K562 (cell line): Measurements from ENCODE around the gene CKLF. TPM values are rescaled to one million over a fixed set of nuclear protein-coding genes. Genes with fewer than 3 reads are reported as not detected.

Experiments
- CBX3 ChIP-seq, 2 experiments: IDR thresholded peaks; 1 replicate in 1 of 2; 2 replicates in 1 of 2; pipeline ENCODE4 v1.6.1; 2012; ENCODE audit warnings: inconsistent platforms in 2 of 2, low read length in 2 of 2, borderline replicate concordance in 1 of 2, control low read depth in 1 of 2
- DPF2 ChIP-seq: fragments of 450-650 bp; IDR thresholded peaks from 2 replicates; pipeline ENCODE4 v1.6.1; 2016
- ILK ChIP-seq: fragments of 450-650 bp; IDR thresholded peaks from 2 replicates; pipeline ENCODE4 v1.6.1; 2016; ENCODE audit warnings: missing genetic modification characterization, low read depth, mild to moderate bottlenecking, missing compliant biosample characterization, moderate library complexity, borderline replicate concordance
- IRF1 ChIP-seq: sonication (generic); formaldehyde crosslinking; IDR thresholded peaks from 2 replicates; pipeline ENCODE4 v1.8.0; 2022; ENCODE audit warnings: missing genetic modification reagents, mild to moderate bottlenecking, borderline replicate concordance
- KLF16 ChIP-seq: IDR thresholded peaks from 2 replicates; pipeline ENCODE4 v1.6.1; 2016; ENCODE audit warnings: antibody characterized with exemption
- MYNN ChIP-seq, 2 experiments: sonication (generic); formaldehyde crosslinking in 1 of 2; IDR thresholded peaks; 2 replicates each; pipeline versions ENCODE4 v1.5.0 to v1.6.1; 2016 to 2020; ENCODE audit warnings: antibody characterized with exemption in 1 of 2, missing genetic modification reagents in 1 of 2
- NFATC3 ChIP-seq: fragments of 450-650 bp; IDR thresholded peaks from 2 replicates; pipeline ENCODE4 v1.6.1; 2017; ENCODE audit warnings: mild to moderate bottlenecking
- NFE2L1 ChIP-seq: fragments of 450-650 bp; IDR thresholded peaks from 2 replicates; pipeline ENCODE4 v1.6.1; 2016; ENCODE audit warnings: missing genetic modification characterization, low read depth, mild to moderate bottlenecking, missing compliant biosample characterization, moderate library complexity, borderline replicate concordance
- NFXL1 ChIP-seq: fragments of 450-650 bp; formaldehyde crosslinking; IDR thresholded peaks from 2 replicates; pipeline ENCODE4 v1.4.0; 2021; ENCODE audit warnings: mild to moderate bottlenecking
- POU5F1 ChIP-seq: fragments of 150-350 bp; IDR thresholded peaks from 2 replicates; pipeline ENCODE4 v1.6.1; 2014; ENCODE audit warnings: borderline replicate concordance, low read length, low read depth, mild to moderate bottlenecking; ENCODE audit not compliant: partially characterized antibody
- PTTG1 ChIP-seq: fragments of 450-650 bp; IDR thresholded peaks from 2 replicates; pipeline ENCODE4 v1.6.1; 2016; ENCODE audit warnings: low read depth, mild to moderate bottlenecking, missing genetic modification characterization, missing compliant biosample characterization
- RBM39 ChIP-seq: fragments of 200-400 bp; formaldehyde crosslinking; optimal IDR thresholded peaks from 2 replicates; pipeline ENCODE3; 2018; ENCODE audit warnings: low read depth, low read length
- ZNF740 ChIP-seq, 3 experiments: fragments of 200-800 bp in 1 of 3; sonication (Bioruptor generic) in 1 of 3; sonication (generic) in 1 of 3; formaldehyde crosslinking in 1 of 3; IDR thresholded peaks; 2 replicates each; pipeline versions ENCODE4 v1.6.1 to v1.8.0; 2016 to 2022; ENCODE audit warnings: mild to moderate bottlenecking in 2 of 3, missing compliant biosample characterization in 2 of 3, missing genetic modification characterization in 2 of 3, missing genetic modification reagents in 1 of 3
- ZNF830 ChIP-seq: fragments of 250-450 bp; sonication (Bioruptor Pico); IDR thresholded peaks from 2 replicates; pipeline ENCODE4 v1.5.0; 2021; ENCODE audit warnings: mild to moderate bottlenecking
- polyA plus RNA-seq, 8 experiments: library from polyadenylated mRNA; depleted of rRNA in 4 of 8; stranded (reverse) in 5 of 8; unstranded in 3 of 8; fragments of >200 nt; fragmentation: Nextera tagmentation in 2 of 8; fragmentation: Illumina TruSeq in 1 of 8; extraction: Ambion mirVana in 2 of 8; extraction: Trizol in 1 of 8; gene quantifications; 2 replicates each; pipeline versions ENCODE4 v1.2.1 to v1.2.3, GENCODE V29; 2011 to 2014; ENCODE audit warnings: inconsistent platforms in 1 of 8, missing spikeins in 1 of 8
- total RNA-seq, 7 experiments: library from RNA; depleted of rRNA in 6 of 7; stranded (reverse); fragments of >200 nt in 6 of 7; fragmentation: Illumina TruSeq in 2 of 7; extraction: Trizol in 2 of 7; gene quantifications; 2 replicates each; pipeline versions ENCODE4 v1.2.1 to v1.2.3, GENCODE V29; 2011 to 2021; ENCODE audit warnings: low replicate concordance in 1 of 7
- TF ChIP-seq, protein P1 (sequence below): fragments of 250-450 bp; sonication (Bioruptor Pico); IDR thresholded peaks from 2 replicates; pipeline ENCODE4 v1.4.0; 2020; ENCODE audit warnings: borderline replicate concordance
- TF ChIP-seq, protein P2 (sequence below): sonication (generic); formaldehyde crosslinking; IDR thresholded peaks from 2 replicates; pipeline ENCODE4 v1.8.1; 2023; ENCODE audit warnings: missing genetic modification reagents, mild to moderate bottlenecking, borderline replicate concordance

The CKLF gene
- total and polyA plus RNA-seq, 9 of the 15 experiments (the other 6 are each of a cell fraction or from before 2014, with no cell fraction given): 84.8 to 322 (median 118) TPM

DNA sequence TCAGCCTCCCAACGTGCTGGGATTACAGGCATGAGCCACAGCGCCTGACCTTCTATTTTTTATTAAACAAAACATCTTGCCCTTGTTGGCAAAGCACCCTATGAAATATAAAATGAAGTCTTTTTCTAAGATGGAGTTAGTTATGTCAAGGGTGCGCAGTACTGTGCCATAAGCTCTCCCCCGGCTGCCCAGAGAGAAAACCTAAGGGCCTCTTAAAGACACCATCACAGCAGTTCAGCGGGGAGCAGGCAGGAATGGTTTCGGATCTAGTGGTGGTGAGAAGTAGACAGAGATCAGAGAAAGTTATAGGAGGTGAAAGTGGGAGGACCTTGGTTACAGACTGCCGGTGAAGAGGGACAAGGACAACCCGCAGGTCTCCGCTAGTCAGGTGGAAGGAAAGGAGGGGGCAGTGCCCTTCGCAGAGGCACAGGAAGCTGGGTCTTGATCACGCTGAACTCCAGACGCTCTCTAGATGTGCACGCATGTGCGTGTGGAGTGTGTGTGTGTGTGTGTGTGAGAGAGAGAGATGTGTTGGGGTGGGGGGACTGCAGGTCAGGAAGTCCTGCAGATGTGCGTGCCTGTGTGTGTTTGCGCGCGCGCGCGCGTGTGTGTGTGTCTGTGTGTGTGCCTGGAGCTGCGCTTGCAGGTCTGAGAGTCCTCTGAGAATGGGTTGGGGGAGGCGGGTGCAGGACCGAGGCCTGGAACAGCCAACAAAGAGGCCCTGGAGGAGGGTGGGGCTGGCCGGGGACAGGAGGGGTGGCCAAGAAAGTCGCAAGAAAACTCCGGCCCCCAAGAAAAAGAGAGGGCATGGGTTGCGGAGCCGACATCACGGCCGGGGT lies 51.4 kb downstream of the CKLF start (continued):
- TF ChIP-seq, protein P1, sequence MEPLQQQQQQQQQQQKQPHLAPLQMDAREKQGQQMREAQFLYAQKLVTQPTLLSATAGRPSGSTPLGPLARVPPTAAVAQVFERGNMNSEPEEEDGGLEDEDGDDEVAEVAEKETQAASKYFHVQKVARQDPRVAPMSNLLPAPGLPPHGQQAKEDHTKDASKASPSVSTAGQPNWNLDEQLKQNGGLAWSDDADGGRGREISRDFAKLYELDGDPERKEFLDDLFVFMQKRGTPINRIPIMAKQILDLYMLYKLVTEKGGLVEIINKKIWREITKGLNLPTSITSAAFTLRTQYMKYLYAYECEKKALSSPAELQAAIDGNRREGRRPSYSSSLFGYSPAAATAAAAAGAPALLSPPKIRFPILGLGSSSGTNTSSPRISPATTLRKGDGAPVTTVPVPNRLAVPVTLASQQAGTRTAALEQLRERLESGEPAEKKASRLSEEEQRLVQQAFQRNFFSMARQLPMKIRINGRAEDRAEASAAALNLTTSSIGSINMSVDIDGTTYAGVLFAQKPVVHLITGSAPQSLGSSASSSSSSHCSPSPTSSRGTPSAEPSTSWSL (CRISPR knock-in tag): no peak
- TF ChIP-seq RBM39: no peak
- no peak for TF ChIP-seq NFATC3
- no peak for TF ChIP-seq ZNF830 (CRISPR knock-in tag)
- TF ChIP-seq NFE2L1: no peak; the same call in 1 of the 2 replicates
- TF ChIP-seq DPF2: peak; percentile 64; the same call in 1 of the 2 replicates
- TF ChIP-seq NFXL1 (CRISPR knock-in tag): peak; percentile 61; the same call in 1 of the 2 replicates
- TF ChIP-seq, protein P2, sequence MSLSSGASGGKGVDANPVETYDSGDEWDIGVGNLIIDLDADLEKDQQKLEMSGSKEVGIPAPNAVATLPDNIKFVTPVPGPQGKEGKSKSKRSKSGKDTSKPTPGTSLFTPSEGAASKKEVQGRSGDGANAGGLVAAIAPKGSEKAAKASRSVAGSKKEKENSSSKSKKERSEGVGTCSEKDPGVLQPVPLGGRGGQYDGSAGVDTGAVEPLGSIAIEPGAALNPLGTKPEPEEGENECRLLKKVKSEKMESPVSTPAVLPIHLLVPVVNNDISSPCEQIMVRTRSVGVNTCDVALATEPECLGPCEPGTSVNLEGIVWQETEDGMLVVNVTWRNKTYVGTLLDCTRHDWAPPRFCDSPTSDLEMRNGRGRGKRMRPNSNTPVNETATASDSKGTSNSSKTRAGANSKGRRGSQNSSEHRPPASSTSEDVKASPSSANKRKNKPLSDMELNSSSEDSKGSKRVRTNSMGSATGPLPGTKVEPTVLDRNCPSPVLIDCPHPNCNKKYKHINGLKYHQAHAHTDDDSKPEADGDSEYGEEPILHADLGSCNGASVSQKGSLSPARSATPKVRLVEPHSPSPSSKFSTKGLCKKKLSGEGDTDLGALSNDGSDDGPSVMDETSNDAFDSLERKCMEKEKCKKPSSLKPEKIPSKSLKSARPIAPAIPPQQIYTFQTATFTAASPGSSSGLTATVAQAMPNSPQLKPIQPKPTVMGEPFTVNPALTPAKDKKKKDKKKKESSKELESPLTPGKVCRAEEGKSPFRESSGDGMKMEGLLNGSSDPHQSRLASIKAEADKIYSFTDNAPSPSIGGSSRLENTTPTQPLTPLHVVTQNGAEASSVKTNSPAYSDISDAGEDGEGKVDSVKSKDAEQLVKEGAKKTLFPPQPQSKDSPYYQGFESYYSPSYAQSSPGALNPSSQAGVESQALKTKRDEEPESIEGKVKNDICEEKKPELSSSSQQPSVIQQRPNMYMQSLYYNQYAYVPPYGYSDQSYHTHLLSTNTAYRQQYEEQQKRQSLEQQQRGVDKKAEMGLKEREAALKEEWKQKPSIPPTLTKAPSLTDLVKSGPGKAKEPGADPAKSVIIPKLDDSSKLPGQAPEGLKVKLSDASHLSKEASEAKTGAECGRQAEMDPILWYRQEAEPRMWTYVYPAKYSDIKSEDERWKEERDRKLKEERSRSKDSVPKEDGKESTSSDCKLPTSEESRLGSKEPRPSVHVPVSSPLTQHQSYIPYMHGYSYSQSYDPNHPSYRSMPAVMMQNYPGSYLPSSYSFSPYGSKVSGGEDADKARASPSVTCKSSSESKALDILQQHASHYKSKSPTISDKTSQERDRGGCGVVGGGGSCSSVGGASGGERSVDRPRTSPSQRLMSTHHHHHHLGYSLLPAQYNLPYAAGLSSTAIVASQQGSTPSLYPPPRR (CRISPR knock-in tag): no peak
- TF ChIP-seq CBX3 (IDR thresholded peaks at IDR 0.05; ENCODE audit: borderline replicate concordance in 1 of 2, low read length in 2 of 2): no peak
- 0 out of 2 replicates have a peak, but pooled peaks have one; percentile 36 for TF ChIP-seq ILK (tag)
- no peak for TF ChIP-seq IRF1 (CRISPR knock-in tag)
- TF ChIP-seq KLF16: no peak
- no peak for TF ChIP-seq MYNN (IDR thresholded peaks at IDR 0.05)
- TF ChIP-seq MYNN (CRISPR knock-in tag; IDR thresholded peaks at IDR 0.05): no peak
- peak; percentile 65; the same call in 1 of the 2 replicates for TF ChIP-seq ZNF740 (CRISPR knock-in tag; IDR thresholded peaks at IDR 0.05)
- peak in 1 of 2 experiments; percentile 92; a peak in 1 of 4 replicates for TF ChIP-seq ZNF740 (tag; IDR thresholded peaks at IDR 0.05)
- peak; percentile 88 for TF ChIP-seq PTTG1
- TF ChIP-seq POU5F1: no peak
